Measurements from ENCODE around the gene PRICKLE3.

Gene PRICKLE3

GRCh38 chrX:49197543-49198087 is 11.4 kb upstream of the PRICKLE3 start:
- H3K27ac Mint-ChIP-seq: peak overlapping the region; percentile 66
- peaks cover 31% of the 10 kb centered on the region for H3K4me1 Mint-ChIP-seq
- no peaks in the 10 kb centered on the region for H3K9me3 Mint-ChIP-seq
- peaks cover 12% of the 10 kb centered on the region for H3K36me3 Mint-ChIP-seq
- peak overlapping the region; percentile 71 for H3K4me3 Mint-ChIP-seq
- DNase-seq (ENCODE audit: low spot score in 2 of 2): no peak
- ATAC-seq: no peak

- Mint-ChIP-seq H3K4me3 (peak overlapping the region; percentile 80), H3K27ac (no peak overlapping the region), H3K9me3 (no peaks in the 10 kb centered on the region), H3K4me1 (peaks cover 23% of the 10 kb centered on the region), H3K36me3 (peaks cover 23% of the 10 kb centered on the region)
- ATAC-seq: no peak
- no peak for DNase-seq (ENCODE audit: low spot score in 2 of 2)
These were observed 7.4 kb upstream of the PRICKLE3 start for GRCh38 chrX:49193542-49193964.

GRCh38 chrX:49192722-49193328 is 6.7 kb upstream of the PRICKLE3 start:
- Mint-ChIP-seq H3K9me3 (no peaks in the 10 kb centered on the region), H3K4me1 (peaks cover 15% of the 10 kb centered on the region), H3K36me3 (peaks cover 18% of the 10 kb centered on the region), H3K27ac (no peak overlapping the region), H3K4me3 (peak overlapping the region; percentile 80)
- ATAC-seq (no peak), DNase-seq (ENCODE audit: low spot score in 2 of 2) (peak in 1 of 2 donors; percentile 56)

- peak overlapping the region; percentile 82 for H3K27ac Mint-ChIP-seq
- H3K4me3 Mint-ChIP-seq: peak overlapping the region; percentile 80
- H3K9me3 Mint-ChIP-seq: no peaks in the 10 kb centered on the region
- peaks cover 16% of the 10 kb centered on the region for H3K4me1 Mint-ChIP-seq
- no peak for DNase-seq (ENCODE audit: low spot score in 2 of 2)
- H3K36me3 Mint-ChIP-seq: peaks cover 17% of the 10 kb centered on the region
- peak; percentile 12 for ATAC-seq
These were observed 5.4 kb upstream of the PRICKLE3 start for GRCh38 chrX:49191574-49192011.

- H3K9me3 Mint-ChIP-seq: no peaks in the 10 kb centered on the region
These were observed 4.8 kb upstream of the PRICKLE3 start for GRCh38 chrX:49190821-49191573.

GRCh38 chrX:49189606-49190005 is 3.4 kb upstream of the PRICKLE3 start:
- Mint-ChIP-seq H3K36me3 (peaks cover 11% of the 10 kb centered on the region), H3K4me1 (peaks cover 28% of the 10 kb centered on the region), H3K4me3 (peak overlapping the region; percentile 80), H3K27ac (peak overlapping the region; percentile 82), H3K9me3 (no peaks in the 10 kb centered on the region)
- no peak for ATAC-seq
- DNase-seq (ENCODE audit: low spot score in 2 of 2): no peak

More at GRCh38 chrX:49190821-49191573, 4.8 kb upstream of the PRICKLE3 start:
- ATAC-seq (peak; percentile 93), DNase-seq (ENCODE audit: low spot score in 2 of 2) (peak; percentile 47 to 84)
- H3K4me3 Mint-ChIP-seq: peak overlapping the region; percentile 80
- peak overlapping the region; percentile 82 for H3K27ac Mint-ChIP-seq
- H3K4me1 Mint-ChIP-seq: peaks cover 20% of the 10 kb centered on the region
- peaks cover 17% of the 10 kb centered on the region for H3K36me3 Mint-ChIP-seq

- ATAC-seq (no peak), DNase-seq (ENCODE audit: low spot score in 2 of 2) (no peak)
- Mint-ChIP-seq H3K4me3 (no peak overlapping the region), H3K9me3 (no peaks in the 10 kb centered on the region), H3K27ac (no peak overlapping the region), H3K36me3 (peaks cover 19% of the 10 kb centered on the region), H3K4me1 (peaks cover 28% of the 10 kb centered on the region)
These were observed 2.4 kb upstream of the PRICKLE3 start for GRCh38 chrX:49188468-49189076.

GRCh38 chrX:49187526-49187925 is 1.4 kb upstream of the PRICKLE3 start:
- no peaks in the 10 kb centered on the region for H3K9me3 Mint-ChIP-seq
- H3K4me3 Mint-ChIP-seq: peak overlapping the region; percentile 81
- ATAC-seq (no peak), DNase-seq (ENCODE audit: low spot score in 2 of 2) (no peak)
- H3K4me1 Mint-ChIP-seq: peaks cover 21% of the 10 kb centered on the region
- peak overlapping the region; percentile 81 for H3K27ac Mint-ChIP-seq
- peaks cover 27% of the 10 kb centered on the region for H3K36me3 Mint-ChIP-seq

- H3K4me3 Mint-ChIP-seq: peak overlapping the region; percentile 81
- peak overlapping the region; percentile 81 for H3K27ac Mint-ChIP-seq
- ATAC-seq (no peak), DNase-seq (ENCODE audit: low spot score in 2 of 2) (no peak)
- peaks cover 25% of the 10 kb centered on the region for H3K4me1 Mint-ChIP-seq
- H3K36me3 Mint-ChIP-seq: peaks cover 32% of the 10 kb centered on the region
- H3K9me3 Mint-ChIP-seq: no peaks in the 10 kb centered on the region
These were observed 838 bp upstream of the PRICKLE3 start for GRCh38 chrX:49187028-49187394.

- Mint-ChIP-seq H3K4me3 (peak overlapping the region; percentile 81), H3K27ac (peak overlapping the region; percentile 32), H3K9me3 (no peaks in the 10 kb centered on the region), H3K36me3 (peaks cover 38% of the 10 kb centered on the region), H3K4me1 (peaks cover 27% of the 10 kb centered on the region)
- ATAC-seq (peak; percentile 67), DNase-seq (ENCODE audit: low spot score in 2 of 2) (no peak)
These were observed 1.6 kb downstream of the PRICKLE3 start for GRCh38 chrX:49184294-49185281.

- DNase-seq (ENCODE audit: low spot score in 2 of 2): no peak
- H3K4me3 Mint-ChIP-seq: peak overlapping the region; percentile 81
- H3K36me3 Mint-ChIP-seq: peaks cover 44% of the 10 kb centered on the region
- ATAC-seq: no peak
- H3K4me1 Mint-ChIP-seq: peaks cover 32% of the 10 kb centered on the region
- H3K27ac Mint-ChIP-seq: peak overlapping the region; percentile 32
- H3K9me3 Mint-ChIP-seq: no peaks in the 10 kb centered on the region
These were observed 2.4 kb downstream of the PRICKLE3 start for GRCh38 chrX:49183701-49184281.

- H3K36me3 Mint-ChIP-seq: peaks cover 83% of the 10 kb centered on the region
- ATAC-seq (no peak), DNase-seq (ENCODE audit: low spot score in 2 of 2) (no peak)
- no peak overlapping the region for H3K4me3 Mint-ChIP-seq
- no peaks in the 10 kb centered on the region for H3K9me3 Mint-ChIP-seq
- H3K4me1 Mint-ChIP-seq: peaks cover 37% of the 10 kb centered on the region
- H3K27ac Mint-ChIP-seq: peak overlapping the region; percentile 69
These were observed 6.8 kb downstream of the PRICKLE3 start for GRCh38 chrX:49179358-49179757.

GRCh38 chrX:49178537-49178936 is 7.6 kb downstream of the PRICKLE3 start:
- H3K27ac Mint-ChIP-seq: no peak overlapping the region
- no peaks in the 10 kb centered on the region for H3K9me3 Mint-ChIP-seq
- H3K4me3 Mint-ChIP-seq: no peak overlapping the region
- ATAC-seq (no peak), DNase-seq (ENCODE audit: low spot score in 2 of 2) (no peak)
- H3K36me3 Mint-ChIP-seq: peaks cover 86% of the 10 kb centered on the region
- peaks cover 36% of the 10 kb centered on the region for H3K4me1 Mint-ChIP-seq

GRCh38 chrX:49177873-49178480 is 8.2 kb downstream of the PRICKLE3 start:
- H3K36me3 Mint-ChIP-seq: peaks cover 89% of the 10 kb centered on the region
- H3K9me3 Mint-ChIP-seq: no peaks in the 10 kb centered on the region
- H3K4me1 Mint-ChIP-seq: peaks cover 39% of the 10 kb centered on the region
- H3K27ac Mint-ChIP-seq: peak overlapping the region; percentile 50
- DNase-seq (ENCODE audit: low spot score in 2 of 2) (no peak), ATAC-seq (no peak)
- no peak overlapping the region for H3K4me3 Mint-ChIP-seq

Data from stimulated activated effector memory CD8-positive, alpha-beta T cell treated with anti-CD3 and anti-CD28 coated beads, Interleukin-12 subunit alpha, Interleukin-12 subunit beta, amount 100 ng/mL, for 72 hours (primary cell).